GM19025 (cell line): ENCODE measurements around the gene GNAO1.

Experiments
- ATAC-seq: cut with Tn5 transposase; IDR thresholded peaks from one replicate; pipeline ENCODE4 v1.9.1; 2021; ENCODE audit warnings: mild to moderate bottlenecking, low read depth, moderate library complexity; ENCODE audit not compliant: unreplicated experiment

The GNAO1 gene

GRCh38 chr16:56344518-56345405 lies 153.5 kb downstream of the GNAO1 start:
- no peak for ATAC-seq

GRCh38 chr16:56345406-56346050 lies 154.2 kb downstream of the GNAO1 start:
- no peak for ATAC-seq

- no peak for ATAC-seq
These were observed 155.0 kb downstream of the GNAO1 start for GRCh38 chr16:56346131-56346890.

- ATAC-seq: no peak
These were observed 155.9 kb downstream of the GNAO1 start for GRCh38 chr16:56347166-56347565.

GRCh38 chr16:56347670-56348069 lies 156.4 kb downstream of the GNAO1 start:
- no peak for ATAC-seq

- no peak for ATAC-seq
These were observed 157.1 kb downstream of the GNAO1 start for GRCh38 chr16:56348168-56349085.

GRCh38 chr16:56349086-56349415 lies 157.8 kb downstream of the GNAO1 start:
- ATAC-seq: no peak

GRCh38 chr16:56349711-56350161 lies 158.4 kb downstream of the GNAO1 start:
- no peak for ATAC-seq

GRCh38 chr16:56350491-56351405 lies 159.5 kb downstream of the GNAO1 start:
- no peak for ATAC-seq

GRCh38 chr16:56351481-56351880 lies 160.2 kb downstream of the GNAO1 start:
- ATAC-seq: no peak

- no peak for ATAC-seq
These were observed 161.2 kb downstream of the GNAO1 start for GRCh38 chr16:56352351-56353053.

- no peak for ATAC-seq
These were observed 162.0 kb downstream of the GNAO1 start for GRCh38 chr16:56353054-56353921.

GRCh38 chr16:56354016-56354415 lies 162.7 kb downstream of the GNAO1 start:
- ATAC-seq: no peak

- no peak for ATAC-seq
These were observed 163.5 kb downstream of the GNAO1 start for GRCh38 chr16:56354746-56355145.

- no peak for ATAC-seq
These were observed 163.9 kb downstream of the GNAO1 start for GRCh38 chr16:56355221-56355620.

GRCh38 chr16:56355786-56356275 lies 164.5 kb downstream of the GNAO1 start:
- no peak for ATAC-seq
